GM18870 (cell line): ENCODE data around the gene PTGES2.

Experiments
- ATAC-seq: cut with Tn5 transposase; IDR thresholded peaks from one replicate; pipeline ENCODE4 v1.9.1; 2021; ENCODE audit warnings: moderate library complexity; ENCODE audit not compliant: unreplicated experiment

The PTGES2 gene

GRCh38 chr9:128153947-128154695 is 26.6 kb upstream of the PTGES2 start:
- no peak for ATAC-seq

DNA sequence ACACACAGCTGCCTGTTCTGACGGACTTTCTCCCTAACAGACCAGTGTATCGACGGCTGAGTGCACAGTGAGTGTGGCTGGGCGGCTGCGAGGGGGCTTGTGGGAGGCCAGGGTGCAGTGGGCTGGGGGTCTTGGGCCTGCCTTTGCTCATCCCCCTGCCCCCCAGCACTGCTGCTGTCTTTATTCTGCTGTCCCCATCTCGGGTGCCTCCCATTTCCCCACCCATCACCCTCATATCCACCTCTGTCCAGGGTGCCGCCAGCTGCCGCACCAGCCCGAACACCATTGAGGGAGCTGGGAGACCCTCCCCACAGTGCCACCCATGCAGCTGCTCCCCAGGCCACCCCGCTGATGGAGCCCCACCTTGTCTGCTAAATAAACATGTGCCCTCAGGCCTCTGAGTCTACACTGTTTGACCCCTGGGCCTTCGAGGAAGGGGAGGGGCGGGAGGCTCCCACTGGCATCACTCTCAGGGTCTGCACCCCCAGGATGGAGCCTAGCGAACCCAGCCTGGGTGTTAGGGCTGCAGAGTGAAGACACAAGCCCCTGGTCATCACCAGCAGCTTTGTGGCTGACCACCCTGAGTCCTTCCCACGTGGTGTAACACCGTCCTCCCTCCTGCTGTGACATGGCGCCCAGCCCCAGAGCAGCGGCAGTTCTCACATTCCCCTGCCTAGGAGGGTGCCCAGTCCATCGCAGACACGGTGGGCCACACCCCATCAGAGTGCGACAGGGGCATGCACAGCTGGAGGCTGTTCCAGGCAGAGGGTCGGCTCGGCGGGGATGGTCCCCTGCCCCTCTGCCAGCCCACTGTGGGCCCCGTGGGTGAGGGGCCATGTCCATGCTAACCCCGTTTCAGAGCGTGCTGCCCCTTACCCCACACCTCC is 25.8 kb upstream of the PTGES2 start:
- no peak for ATAC-seq

- no peak for ATAC-seq
These were observed 24.9 kb upstream of the PTGES2 start for GRCh38 chr9:128152133-128153059.

GRCh38 chr9:128151309-128152132 is 24.0 kb upstream of the PTGES2 start:
- ATAC-seq: no peak

- ATAC-seq: no peak
These were observed 23.2 kb upstream of the PTGES2 start for GRCh38 chr9:128150594-128151308.

- no peak for ATAC-seq
These were observed 22.5 kb upstream of the PTGES2 start for GRCh38 chr9:128149951-128150593.

DNA sequence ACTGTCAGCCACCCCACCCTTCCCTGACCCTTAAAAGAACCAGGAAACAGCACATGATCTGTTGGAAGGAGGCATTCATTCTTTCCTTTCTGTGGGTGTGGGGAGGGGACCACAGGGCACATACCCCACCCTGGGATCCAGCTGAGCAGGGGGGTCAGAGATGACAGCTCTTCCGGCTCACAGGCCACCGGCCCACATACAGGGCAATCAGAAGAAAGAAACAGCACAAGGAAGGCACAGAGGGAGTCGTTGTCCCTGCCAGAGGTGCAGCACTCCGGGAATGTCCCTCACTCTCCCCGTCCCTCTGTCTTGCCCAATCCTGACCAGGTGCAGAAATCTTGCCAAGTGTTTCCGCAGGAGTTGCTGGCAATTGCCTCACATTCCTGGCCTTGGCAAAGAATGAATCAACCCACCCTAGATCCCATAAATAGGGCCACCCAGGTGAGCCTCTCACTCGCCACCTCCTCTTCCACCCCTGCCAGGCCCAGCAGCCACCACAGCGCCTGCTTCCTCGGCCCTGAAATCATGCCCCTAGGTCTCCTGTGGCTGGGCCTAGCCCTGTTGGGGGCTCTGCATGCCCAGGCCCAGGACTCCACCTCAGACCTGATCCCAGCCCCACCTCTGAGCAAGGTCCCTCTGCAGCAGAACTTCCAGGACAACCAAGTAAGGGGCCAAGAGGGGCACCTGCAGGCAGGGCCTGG is 21.6 kb upstream of the PTGES2 start, which contains the start of gene LCN2:
LCN2 (plus strand) TSS at position 453 of the 701 bp plus-strand sequence; CDS start at position 526, 73 bp downstream.
- no peak for ATAC-seq

DNA sequence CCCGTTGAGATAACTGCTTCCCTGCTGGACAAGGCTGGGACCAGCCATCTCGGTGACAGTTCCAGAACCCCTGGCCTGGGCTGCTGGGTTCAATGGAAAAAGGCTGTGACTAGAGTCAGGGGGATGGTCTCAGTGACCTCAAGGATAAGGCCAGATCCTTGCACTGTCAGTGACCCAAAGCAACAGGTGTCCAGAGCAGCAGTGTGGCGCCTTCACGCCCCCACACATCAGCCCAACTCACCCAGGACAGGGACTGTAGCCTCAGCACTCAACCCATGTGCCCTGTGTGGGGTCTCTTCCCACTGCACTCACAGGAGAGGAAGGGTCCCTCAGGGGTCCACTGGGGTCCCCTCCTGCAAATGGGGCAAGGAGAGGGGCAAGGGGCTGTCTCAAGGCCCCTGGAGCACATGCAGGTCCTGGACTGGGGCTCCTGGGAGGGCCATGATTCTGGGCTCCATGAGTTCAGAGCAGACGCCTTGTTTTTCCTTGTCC is 21.0 kb upstream of the PTGES2 start:
- ATAC-seq: no peak

DNA sequence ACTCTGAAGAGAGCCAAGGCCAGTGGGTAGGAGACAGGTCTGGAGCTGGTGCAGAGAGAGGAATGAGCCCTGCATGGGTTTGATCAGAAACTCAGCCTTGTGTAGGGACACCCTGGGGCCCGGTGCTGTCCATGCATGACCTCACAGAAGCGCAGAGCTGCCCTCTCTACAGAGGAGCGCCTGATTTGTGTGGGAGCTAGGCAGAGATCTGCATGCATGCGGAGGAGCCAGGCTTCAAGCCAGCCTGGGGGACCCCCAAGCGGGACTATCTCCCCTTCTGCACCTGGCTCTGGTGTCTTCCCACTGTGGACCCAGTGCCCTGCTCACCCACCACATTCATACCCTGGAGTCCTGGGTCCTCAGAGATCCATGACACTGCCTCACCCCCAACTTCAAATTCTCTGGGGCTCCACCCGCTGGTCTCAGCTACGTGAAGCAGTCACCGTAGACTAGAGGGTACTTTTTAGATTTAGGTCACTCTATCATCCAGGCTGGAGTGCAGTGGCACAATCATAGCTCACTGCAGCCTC is 19.1 kb upstream of the PTGES2 start:
- ATAC-seq: no peak

DNA sequence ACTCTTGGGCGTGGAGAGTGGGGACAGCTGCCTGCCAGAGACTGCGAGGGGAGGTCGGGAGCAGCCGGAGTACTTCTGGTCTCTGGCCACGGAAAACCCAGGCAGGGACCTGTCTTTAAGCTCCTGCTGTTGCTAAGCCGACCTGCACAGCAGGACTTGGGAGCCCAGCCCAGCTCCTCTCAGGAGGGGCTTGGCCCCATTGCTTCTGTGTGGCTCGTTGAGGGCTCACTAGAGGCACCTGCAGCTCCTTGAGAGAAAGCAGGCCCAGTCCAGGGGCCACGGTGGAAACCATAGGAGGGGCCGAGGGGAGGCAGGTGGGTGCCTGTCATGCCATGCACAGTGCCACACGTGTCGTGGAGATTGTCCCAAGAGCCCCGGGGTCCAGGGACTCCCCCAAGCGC is 18.4 kb upstream of the PTGES2 start:
- ATAC-seq: no peak

DNA sequence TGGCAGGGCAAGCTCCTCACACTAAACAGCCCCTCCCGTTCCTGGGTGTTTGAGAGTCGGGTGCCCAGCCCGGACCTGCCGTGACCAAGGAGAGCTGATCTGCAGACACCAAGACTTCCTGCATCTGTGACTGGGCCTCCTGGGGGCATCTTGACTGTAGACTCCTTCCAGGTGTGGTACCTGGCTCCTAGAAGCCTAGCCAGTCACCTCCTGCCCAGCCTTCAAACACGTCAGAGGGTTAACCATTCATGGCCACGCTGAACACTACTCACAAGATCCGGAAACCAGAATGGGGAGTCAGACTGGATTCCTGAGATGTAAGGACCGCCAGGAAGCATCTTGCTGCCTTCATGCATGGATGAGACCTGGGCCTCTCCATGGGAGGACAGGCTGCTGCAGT is 18.0 kb upstream of the PTGES2 start:
- ATAC-seq: no peak

GRCh38 chr9:128144239-128145181 is 17.0 kb upstream of the PTGES2 start:
- ATAC-seq: no peak

GRCh38 chr9:128143525-128144238 is 16.2 kb upstream of the PTGES2 start:
- no peak for ATAC-seq

GRCh38 chr9:128142596-128142995 is 15.1 kb upstream of the PTGES2 start:
- ATAC-seq: no peak

DNA sequence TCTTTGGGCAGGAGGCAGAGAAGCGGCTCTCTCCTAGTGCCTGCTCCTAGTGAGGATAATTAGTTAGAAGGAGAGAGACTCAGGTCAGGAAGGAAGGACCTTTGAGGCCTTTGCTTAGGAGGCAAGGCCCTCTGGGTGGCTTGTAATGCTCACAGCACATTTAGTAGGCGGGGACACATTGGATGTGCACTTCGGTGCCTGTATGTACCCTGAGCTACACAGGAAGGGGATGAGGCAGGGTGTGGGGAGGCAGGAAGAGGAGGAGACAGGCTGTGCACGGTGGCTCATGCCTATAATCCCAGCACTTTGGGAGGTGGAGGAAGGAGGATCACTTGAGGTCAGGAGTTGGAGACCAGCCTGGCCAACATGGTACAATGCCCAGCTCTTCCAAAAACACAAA is 14.5 kb upstream of the PTGES2 start:
- ATAC-seq: no peak

GRCh38 chr9:128141604-128142003 is 14.1 kb upstream of the PTGES2 start:
- ATAC-seq: no peak
